GM12873 (cell line): ENCODE results near the gene YWHAG.

Source experiments
- TF ChIP-seq, protein P1 (sequence below): IDR thresholded peaks from 2 replicates; pipeline ENCODE4 v1.5.1; 2012; ENCODE audit warnings: low read depth, mild to moderate bottlenecking, moderate library complexity, low read length, control low read depth; ENCODE audit not compliant: insufficient read depth; ENCODE audit errors: missing control alignments

Gene YWHAG

GRCh38 chr7:76371396-76371795, 12.6 kb upstream of the YWHAG start:
- TF ChIP-seq, protein P1, sequence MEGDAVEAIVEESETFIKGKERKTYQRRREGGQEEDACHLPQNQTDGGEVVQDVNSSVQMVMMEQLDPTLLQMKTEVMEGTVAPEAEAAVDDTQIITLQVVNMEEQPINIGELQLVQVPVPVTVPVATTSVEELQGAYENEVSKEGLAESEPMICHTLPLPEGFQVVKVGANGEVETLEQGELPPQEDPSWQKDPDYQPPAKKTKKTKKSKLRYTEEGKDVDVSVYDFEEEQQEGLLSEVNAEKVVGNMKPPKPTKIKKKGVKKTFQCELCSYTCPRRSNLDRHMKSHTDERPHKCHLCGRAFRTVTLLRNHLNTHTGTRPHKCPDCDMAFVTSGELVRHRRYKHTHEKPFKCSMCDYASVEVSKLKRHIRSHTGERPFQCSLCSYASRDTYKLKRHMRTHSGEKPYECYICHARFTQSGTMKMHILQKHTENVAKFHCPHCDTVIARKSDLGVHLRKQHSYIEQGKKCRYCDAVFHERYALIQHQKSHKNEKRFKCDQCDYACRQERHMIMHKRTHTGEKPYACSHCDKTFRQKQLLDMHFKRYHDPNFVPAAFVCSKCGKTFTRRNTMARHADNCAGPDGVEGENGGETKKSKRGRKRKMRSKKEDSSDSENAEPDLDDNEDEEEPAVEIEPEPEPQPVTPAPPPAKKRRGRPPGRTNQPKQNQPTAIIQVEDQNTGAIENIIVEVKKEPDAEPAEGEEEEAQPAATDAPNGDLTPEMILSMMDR: no peak

GRCh38 chr7:76369018-76369417, 10.2 kb upstream of the YWHAG start:
- TF ChIP-seq, protein P1: no peak

- TF ChIP-seq, protein P1: no peak
Measured at GRCh38 chr7:76368190-76368589, 9.4 kb upstream of the YWHAG start.

DNA sequence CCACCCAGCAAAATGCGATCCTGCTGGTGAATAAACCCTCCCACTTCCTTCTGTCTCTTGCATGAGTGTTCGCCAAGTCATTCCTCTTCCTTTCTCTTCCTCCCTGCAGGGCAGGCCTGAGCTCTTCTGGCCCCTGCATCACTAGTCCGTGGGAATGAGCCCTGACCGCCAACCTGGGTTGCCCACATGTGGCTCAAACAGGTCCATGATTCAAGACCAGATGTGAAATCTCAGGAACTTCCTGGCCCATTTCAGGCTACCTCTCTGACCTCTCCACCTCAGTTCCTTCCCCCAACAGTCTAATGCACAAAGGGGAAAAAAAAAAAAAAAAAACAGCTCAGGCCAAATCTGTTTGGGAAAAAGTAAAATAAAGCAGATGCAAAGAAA, 5.4 kb upstream of the YWHAG start:
- TF ChIP-seq, protein P1: no peak

- TF ChIP-seq, protein P1: no peak
Measured at GRCh38 chr7:76359978-76360638, 1.3 kb upstream of the YWHAG start.

- TF ChIP-seq, protein P1: peak; percentile 69
Measured at GRCh38 chr7:76359111-76359977, 553 bp upstream of the YWHAG start.

GRCh38 chr7:76358011-76358480, 745 bp downstream of the YWHAG start:
- TF ChIP-seq, protein P1: no peak
